Panc1 (cell line): ENCODE data around the gene NIT2. TPM values are rescaled to one million over a fixed set of nuclear protein-coding genes. Genes with fewer than 3 reads are reported as not detected.
"Not testable (repeated sequence)": the region's sequence is repeated elsewhere in the genome, so short reads cannot be mapped to it uniquely, and the experiment has no call there.

Experiments
- ATAC-seq: fragments of 200-7000 bp; cut with Tn5 transposase; 2 replicates; pipeline ENCODE4 v1.9.1; 2020; ENCODE audit warnings: mild to moderate bottlenecking, moderate library complexity
- BruUV-seq: library from RNA; stranded (reverse); fragments of 400-500 nt; replicated peaks from 2 replicates; lab custom pipeline; 2021; lab: Mats Ljungman, UMichigan
- CTCF ChIA-PET: fragments of 300-600 bp; sonication (Branson Sonifier 250); formaldehyde crosslinking; loops from one replicate; lab custom pipeline; 2022; ENCODE audit warnings: antibody characterized with exemption; lab: Charles Lee
- POLR2A ChIA-PET: fragments of 300-600 bp; sonication (Branson Sonifier 250); formaldehyde crosslinking; loops from one replicate; lab custom pipeline; 2022; ENCODE audit warnings: antibody characterized with exemption; lab: Charles Lee
- DNase-seq: peaks from one replicate; pipeline ENCODE4 v3.0.0-alpha.2; 2010; ENCODE audit warnings: low read depth, low spot score
- H3K27ac ChIP-seq: 2 replicates; pipeline ENCODE4 v1.5.1; 2011; ENCODE audit warnings: mild to moderate bottlenecking, low read length, inconsistent platforms
- H3K27me3 ChIP-seq: fragments of 200-500 bp; sonication (Bioruptor generic); 2 replicates; pipeline ENCODE4 v1.6.0; 2014; ENCODE audit warnings: low read length, inconsistent platforms; ENCODE audit not compliant: control insufficient read depth, insufficient read depth
- H3K36me3 ChIP-seq: fragments of 200-500 bp; sonication (Bioruptor generic); 2 replicates; pipeline ENCODE4 v1.5.1; 2014; ENCODE audit warnings: inconsistent platforms, mild to moderate bottlenecking, low read length, moderate library complexity; ENCODE audit not compliant: control insufficient read depth, insufficient read depth
- H3K4me1 ChIP-seq: 2 replicates; pipeline ENCODE4 v1.5.1; 2011; ENCODE audit warnings: inconsistent platforms, mild to moderate bottlenecking, low read length, moderate library complexity; ENCODE audit not compliant: control insufficient read depth, insufficient read depth
- H3K4me3 ChIP-seq, 2 experiments: 2 replicates each; pipeline ENCODE4 v1.5.1; 2011 to 2012; ENCODE audit warnings: low read depth in 2 of 2, low read length in 2 of 2, mild to moderate bottlenecking in 2 of 2, inconsistent platforms in 1 of 2, moderate library complexity in 1 of 2
- H3K9me3 ChIP-seq: fragments of 200-500 bp; sonication (Bioruptor generic); 2 replicates; pipeline ENCODE4 v1.5.1; 2014; ENCODE audit warnings: low read depth, mild to moderate bottlenecking, inconsistent platforms, low read length, moderate library complexity; ENCODE audit not compliant: control insufficient read depth, insufficient read depth
- POLR2AphosphoS5 ChIP-seq: IDR thresholded peaks from 2 replicates; pipeline ENCODE4 v1.6.1; 2012; ENCODE audit warnings: mild to moderate bottlenecking, low read depth, low read length, moderate library complexity
- SIN3A ChIP-seq: IDR thresholded peaks from 2 replicates; pipeline ENCODE4 v1.6.1; 2012; ENCODE audit warnings: low read depth, mild to moderate bottlenecking, low read length, moderate library complexity, borderline replicate concordance; ENCODE audit not compliant: insufficient read depth
- TCF7L2 ChIP-seq: IDR thresholded peaks from 2 replicates; pipeline ENCODE4 v1.6.1; 2011; ENCODE audit warnings: mild to moderate bottlenecking, low read depth, low read length, inconsistent platforms
- in situ Hi-C: cut with HindIII; loops from 2 replicates; pipeline ENCODE4 v1.10.0; 2016; ENCODE audit warnings: low sequenced_read_pairs, low pct_unique_long_range_greater_than_20kb
- intact Hi-C: fragments of 100-400 bp; cut with micrococcal nuclease; formaldehyde crosslinking; loops from one replicate; pipeline ENCODE4 v1.10.0; 2022; ENCODE audit not compliant: unreplicated experiment
- total RNA-seq: library from RNA; stranded (reverse); gene quantifications from one replicate; pipeline ENCODE4 v1.2.1, GENCODE V29; 2021; ENCODE audit not compliant: unreplicated experiment
- TF ChIP-seq, protein P1 (sequence below): fragments of 450-650 bp; IDR thresholded peaks from 2 replicates; pipeline ENCODE4 v1.5.1; 2017; ENCODE audit warnings: mild to moderate bottlenecking
- TF ChIP-seq, protein P2 (sequence below), 2 experiments: IDR thresholded peaks; 2 replicates each; pipeline ENCODE4 v1.6.1; 2011 to 2012; ENCODE audit warnings: low read depth in 2 of 2, control low read depth in 1 of 2, low read length in 1 of 2, mild to moderate bottlenecking in 1 of 2, moderate library complexity in 1 of 2; ENCODE audit not compliant: insufficient read depth in 1 of 2

The NIT2 gene
- total RNA-seq, 1 experiment from 2014 or later: 97.2 TPM

DNA sequence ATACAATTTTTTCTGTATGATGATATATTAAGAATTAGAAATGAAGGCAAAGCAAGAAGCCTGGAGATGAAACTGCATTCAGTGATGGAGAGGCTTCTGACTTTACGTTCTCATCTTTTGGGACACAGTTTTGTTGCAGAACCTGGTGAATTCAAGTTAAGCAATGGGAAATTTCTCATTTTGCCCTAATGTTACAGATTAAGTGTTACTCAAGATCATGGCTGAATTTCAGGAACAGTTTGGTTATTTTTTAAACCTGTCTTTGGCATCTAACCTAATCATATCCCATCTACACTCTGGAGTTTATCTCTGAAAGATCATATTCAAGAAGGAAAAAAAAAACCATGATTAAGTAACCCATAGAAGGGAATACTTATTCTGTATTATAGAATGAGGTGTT is 6.0 kb downstream of the NIT2 start:
- H3K4me3 ChIP-seq: no peak overlapping the region
- no peak overlapping the region for H3K27ac ChIP-seq
- H3K27me3 ChIP-seq: no peaks in the 10 kb centered on the region
- H3K9me3 ChIP-seq: no peaks in the 10 kb centered on the region
- peaks cover 5% of the 10 kb centered on the region for H3K4me1 ChIP-seq
- intact Hi-C loops (no loop called here), in situ Hi-C loops (no loop called here)
- no peak for DNase-seq
- ChIA-PET POLR2A (no interaction called here), CTCF (no interaction called here)
- no TSS peak for BruUV-seq
- no peak for ATAC-seq
- peaks cover 27% of the 10 kb centered on the region for H3K36me3 ChIP-seq
- TF ChIP-seq TCF7L2 (no peak), POLR2AphosphoS5 (no peak), SIN3A (no peak)
- TF ChIP-seq, protein P1, sequence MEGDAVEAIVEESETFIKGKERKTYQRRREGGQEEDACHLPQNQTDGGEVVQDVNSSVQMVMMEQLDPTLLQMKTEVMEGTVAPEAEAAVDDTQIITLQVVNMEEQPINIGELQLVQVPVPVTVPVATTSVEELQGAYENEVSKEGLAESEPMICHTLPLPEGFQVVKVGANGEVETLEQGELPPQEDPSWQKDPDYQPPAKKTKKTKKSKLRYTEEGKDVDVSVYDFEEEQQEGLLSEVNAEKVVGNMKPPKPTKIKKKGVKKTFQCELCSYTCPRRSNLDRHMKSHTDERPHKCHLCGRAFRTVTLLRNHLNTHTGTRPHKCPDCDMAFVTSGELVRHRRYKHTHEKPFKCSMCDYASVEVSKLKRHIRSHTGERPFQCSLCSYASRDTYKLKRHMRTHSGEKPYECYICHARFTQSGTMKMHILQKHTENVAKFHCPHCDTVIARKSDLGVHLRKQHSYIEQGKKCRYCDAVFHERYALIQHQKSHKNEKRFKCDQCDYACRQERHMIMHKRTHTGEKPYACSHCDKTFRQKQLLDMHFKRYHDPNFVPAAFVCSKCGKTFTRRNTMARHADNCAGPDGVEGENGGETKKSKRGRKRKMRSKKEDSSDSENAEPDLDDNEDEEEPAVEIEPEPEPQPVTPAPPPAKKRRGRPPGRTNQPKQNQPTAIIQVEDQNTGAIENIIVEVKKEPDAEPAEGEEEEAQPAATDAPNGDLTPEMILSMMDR: no peak
- TF ChIP-seq, protein P2, sequence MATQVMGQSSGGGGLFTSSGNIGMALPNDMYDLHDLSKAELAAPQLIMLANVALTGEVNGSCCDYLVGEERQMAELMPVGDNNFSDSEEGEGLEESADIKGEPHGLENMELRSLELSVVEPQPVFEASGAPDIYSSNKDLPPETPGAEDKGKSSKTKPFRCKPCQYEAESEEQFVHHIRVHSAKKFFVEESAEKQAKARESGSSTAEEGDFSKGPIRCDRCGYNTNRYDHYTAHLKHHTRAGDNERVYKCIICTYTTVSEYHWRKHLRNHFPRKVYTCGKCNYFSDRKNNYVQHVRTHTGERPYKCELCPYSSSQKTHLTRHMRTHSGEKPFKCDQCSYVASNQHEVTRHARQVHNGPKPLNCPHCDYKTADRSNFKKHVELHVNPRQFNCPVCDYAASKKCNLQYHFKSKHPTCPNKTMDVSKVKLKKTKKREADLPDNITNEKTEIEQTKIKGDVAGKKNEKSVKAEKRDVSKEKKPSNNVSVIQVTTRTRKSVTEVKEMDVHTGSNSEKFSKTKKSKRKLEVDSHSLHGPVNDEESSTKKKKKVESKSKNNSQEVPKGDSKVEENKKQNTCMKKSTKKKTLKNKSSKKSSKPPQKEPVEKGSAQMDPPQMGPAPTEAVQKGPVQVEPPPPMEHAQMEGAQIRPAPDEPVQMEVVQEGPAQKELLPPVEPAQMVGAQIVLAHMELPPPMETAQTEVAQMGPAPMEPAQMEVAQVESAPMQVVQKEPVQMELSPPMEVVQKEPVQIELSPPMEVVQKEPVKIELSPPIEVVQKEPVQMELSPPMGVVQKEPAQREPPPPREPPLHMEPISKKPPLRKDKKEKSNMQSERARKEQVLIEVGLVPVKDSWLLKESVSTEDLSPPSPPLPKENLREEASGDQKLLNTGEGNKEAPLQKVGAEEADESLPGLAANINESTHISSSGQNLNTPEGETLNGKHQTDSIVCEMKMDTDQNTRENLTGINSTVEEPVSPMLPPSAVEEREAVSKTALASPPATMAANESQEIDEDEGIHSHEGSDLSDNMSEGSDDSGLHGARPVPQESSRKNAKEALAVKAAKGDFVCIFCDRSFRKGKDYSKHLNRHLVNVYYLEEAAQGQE (IDR thresholded peaks at IDR 0.05; ENCODE audit: insufficient read depth in 1 of 2, low read depth in 2 of 2, low read length in 1 of 2): no peak

DNA sequence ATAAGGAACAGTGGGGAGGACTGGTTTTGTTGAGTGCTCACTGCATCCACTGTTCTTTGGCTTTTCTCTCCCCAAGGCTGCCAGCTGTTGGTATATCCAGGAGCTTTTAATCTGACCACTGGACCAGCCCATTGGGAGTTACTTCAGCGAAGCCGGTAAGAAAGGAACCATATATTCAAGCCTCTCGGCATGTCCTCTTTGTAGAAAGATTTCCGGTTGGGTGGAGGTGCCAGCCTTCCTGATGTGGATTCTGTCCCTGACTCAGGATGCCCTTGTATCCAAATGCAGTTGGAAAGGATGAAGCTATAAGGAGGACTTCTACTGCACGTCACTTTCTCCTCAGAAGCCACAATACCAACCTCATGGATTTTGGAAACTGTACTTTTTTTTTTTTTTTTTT is 14.2 kb downstream of the NIT2 start:
- Histone ChIP-seq H3K27ac (no peak overlapping the region), H3K27me3 (no peaks in the 10 kb centered on the region), H3K4me1 (no peaks in the 10 kb centered on the region), H3K36me3 (peaks cover 23% of the 10 kb centered on the region; the same call in 1 of the 2 replicates), H3K9me3 (no peaks in the 10 kb centered on the region; the same call in 1 of the 2 replicates), H3K4me3 (no peak overlapping the region)
- in situ Hi-C loops: no loop called here
- intact Hi-C loops: no loop called here
- ChIA-PET POLR2A (interaction anchor here (0.6 kb wide), 1 partner anchor 17 kb away, joined by 4 read pairs; no protein-coding TSS in a partner anchor), CTCF (no interaction called here)
- TF ChIP-seq, protein P2 (IDR thresholded peaks at IDR 0.05; ENCODE audit: insufficient read depth in 1 of 2, low read depth in 2 of 2, low read length in 1 of 2): no peak
- TF ChIP-seq TCF7L2 (no peak), POLR2AphosphoS5 (no peak), SIN3A (no peak)
- TF ChIP-seq, protein P1: no peak
- ATAC-seq (no peak), DNase-seq (no peak)
- no TSS peak for BruUV-seq

DNA sequence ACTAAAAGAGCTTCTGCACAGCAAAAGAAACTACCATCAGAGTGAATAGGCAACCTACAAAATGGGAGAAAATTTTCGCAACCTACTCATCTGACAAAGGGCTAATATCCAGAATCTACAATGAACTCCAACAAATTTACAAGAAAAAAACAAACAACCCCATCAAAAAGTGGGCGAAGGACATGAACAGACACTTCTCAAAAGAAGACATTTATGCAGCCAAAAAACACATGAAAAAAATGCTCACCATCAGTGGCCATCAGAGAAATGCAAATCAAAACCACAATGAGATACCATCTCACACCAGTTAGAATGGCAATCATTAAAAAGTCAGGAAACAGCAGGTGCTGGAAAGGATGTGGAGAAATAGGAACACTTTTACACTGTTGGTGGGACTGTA is 17.2 kb downstream of the NIT2 start:
- CTCF ChIA-PET, H3K9me3 ChIP-seq, in situ Hi-C loops, H3K27me3 ChIP-seq, H3K4me1 ChIP-seq, POLR2A ChIA-PET, DNase-seq, ATAC-seq, H3K27ac ChIP-seq, intact Hi-C loops, H3K4me3 ChIP-seq: not testable (repeated sequence)
- TSS peak; percentile 9 for BruUV-seq
- peaks cover 20% of the 10 kb centered on the region for H3K36me3 ChIP-seq
